HG03025 (cell line): ENCODE measurements around the gene CYSTM1.

Experiments
- ATAC-seq: cut with Tn5 transposase; IDR thresholded peaks from one replicate; pipeline ENCODE4 v1.9.1; 2021; ENCODE audit warnings: mild to moderate bottlenecking, moderate library complexity; ENCODE audit not compliant: unreplicated experiment, low FRiP score

Gene CYSTM1

DNA sequence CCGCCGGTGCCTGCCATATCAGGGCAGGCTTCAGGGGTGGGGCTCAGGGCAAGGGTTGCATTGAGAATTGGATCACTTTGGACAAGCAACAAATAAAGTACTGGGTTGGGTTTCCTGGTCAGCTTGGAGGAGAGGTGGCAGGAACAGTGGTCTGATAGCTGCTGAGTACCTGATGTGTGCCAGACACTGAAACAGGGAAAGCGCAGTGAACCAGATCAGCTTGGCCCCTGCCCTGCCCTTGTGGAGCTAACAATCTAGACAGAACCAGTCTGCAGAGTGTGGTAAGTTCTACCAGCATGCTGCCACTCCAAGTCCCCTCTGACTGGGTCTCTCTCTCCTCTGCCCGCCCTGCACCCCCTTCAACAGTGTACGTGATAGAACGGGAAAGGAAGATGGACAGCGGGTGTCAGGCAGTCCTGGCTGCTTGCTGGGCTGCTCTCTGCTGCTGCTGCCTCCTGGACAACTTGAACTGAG, 53.4 kb downstream of the CYSTM1 start:
- ATAC-seq: no peak

DNA sequence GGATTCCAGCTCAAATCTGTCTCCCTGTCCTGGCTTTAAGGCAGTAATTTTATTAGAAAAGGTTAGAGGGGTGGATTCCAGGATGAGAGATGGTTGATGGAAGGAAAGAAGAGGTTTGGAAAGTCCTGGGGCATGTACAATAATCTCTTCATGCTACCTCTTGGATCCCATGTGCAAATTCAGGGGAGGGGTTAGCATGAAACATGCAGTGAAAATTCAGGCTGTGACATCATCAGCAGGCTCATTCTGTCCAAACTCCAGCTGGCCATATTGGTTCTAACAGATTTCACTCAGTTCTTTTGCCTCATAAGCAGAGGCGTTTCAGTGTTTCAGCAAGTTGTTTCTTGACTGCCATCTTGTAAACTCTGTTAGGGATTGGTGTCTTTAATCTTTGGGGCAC, 55.4 kb downstream of the CYSTM1 start:
- ATAC-seq: no peak

DNA sequence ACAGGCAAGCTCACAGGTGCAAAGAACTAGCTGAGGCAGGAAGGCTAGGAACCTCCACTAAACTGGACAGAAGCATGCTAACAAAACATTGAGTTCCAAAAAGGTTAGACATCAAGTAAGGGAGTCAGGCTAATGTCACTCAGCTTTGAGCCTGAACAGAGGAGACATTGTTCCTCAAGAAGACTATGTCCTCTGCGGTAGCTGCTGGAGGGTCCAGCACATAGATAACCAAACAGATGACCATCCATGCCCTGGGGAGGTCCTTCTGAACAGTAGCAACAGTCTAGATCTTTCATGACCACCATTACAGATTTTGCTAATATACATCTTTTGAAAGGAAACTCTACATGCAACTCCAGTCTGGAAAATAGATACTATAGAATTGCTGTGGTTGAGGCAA, 57.7 kb downstream of the CYSTM1 start:
- ATAC-seq: no peak

DNA sequence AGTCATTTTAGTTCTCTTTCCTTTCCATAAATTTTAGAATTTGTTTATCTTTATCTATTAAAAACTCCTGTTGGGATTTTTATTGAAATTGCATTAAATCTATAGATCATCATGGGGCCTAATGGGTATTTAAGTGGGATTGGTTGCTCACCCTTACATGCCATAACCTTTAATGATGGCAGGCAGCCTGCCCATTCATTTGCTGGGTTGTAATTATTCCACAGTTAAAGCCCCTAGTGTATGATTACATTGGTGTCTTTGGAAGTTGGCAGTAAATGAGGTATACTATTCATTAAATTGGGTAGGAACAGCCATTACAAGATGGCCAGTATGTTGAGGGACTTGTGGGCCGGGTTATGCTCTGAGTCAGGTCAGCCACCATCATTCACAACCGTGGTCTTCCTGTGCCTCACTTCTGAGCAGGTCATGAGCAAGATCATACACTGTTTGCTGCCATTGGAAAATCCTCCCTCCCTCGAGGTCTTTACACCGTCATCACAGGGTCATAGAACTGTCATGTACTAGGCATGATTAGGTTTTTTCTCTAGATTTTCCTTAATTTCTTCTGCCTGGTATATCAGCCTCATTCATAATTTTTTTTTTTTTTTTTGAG, 59.5 kb downstream of the CYSTM1 start:
- ATAC-seq: no peak

DNA sequence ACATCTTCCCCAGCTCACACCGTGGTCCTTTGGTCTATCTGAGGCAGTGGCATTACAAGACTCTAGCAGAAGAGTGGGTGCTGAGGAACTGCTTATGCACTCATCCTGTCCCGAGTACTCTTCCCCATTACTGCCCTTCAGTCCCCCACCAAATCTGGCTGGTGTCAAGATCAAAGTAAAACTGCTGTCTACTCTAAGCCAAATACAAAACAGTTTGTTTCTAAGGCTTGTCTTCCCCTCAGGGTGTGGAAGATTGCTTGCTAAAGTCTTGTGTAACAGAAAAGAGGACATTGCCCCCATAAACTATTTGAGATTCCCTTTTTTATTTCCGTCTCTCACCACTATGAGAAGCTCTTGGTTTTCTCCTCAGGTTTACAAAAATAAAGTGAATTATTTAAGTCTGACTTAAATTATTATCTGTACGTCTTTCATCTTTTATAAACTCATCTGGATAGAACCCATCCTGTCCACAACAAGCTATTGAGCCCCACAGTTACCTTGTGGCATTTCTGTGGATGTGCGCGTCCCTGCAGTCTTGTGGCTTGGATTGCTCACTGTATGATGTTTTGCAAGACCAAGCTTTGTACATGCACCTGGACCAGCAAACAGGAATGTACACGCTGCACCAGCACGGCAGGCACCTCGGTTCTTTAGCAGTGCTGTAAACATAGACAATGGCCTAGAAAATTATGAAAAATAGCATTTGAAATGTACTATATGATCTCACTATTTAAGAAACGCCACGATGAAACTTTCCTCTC, 61.0 kb downstream of the CYSTM1 start:
- no peak for ATAC-seq

DNA sequence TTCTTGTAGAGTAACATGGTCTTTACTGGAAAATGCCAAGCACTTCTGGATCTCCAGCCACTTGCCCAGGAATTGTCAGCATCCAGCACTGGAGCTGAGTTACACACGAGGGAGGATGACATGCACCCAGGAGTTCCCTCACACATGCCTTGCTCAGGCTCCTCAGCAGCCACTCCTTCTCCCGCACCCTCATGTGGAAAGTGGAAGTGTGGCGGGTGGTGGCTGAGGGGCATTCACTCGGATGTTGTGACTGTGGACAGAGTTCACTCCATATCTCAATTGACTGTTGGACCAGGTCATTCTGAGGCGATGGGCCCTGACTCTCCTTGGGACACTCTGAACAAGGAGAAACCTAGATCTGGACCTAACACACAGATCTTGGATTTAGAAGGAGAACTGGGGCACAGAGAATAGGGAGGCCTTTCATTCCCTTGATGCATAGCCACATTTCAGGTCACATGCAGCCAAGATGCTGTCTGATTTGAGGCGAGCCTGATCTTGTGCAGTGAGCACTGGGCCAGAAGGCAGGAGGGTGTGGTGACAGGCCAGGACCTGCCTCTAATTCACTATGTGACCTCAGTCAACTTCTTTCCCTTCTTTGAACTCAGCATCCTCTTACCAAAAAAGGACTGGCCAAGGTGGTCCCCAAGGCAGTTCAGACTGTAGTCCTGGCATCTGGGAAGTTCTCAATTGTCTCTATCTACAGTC, 62.1 kb downstream of the CYSTM1 start:
- no peak for ATAC-seq

DNA sequence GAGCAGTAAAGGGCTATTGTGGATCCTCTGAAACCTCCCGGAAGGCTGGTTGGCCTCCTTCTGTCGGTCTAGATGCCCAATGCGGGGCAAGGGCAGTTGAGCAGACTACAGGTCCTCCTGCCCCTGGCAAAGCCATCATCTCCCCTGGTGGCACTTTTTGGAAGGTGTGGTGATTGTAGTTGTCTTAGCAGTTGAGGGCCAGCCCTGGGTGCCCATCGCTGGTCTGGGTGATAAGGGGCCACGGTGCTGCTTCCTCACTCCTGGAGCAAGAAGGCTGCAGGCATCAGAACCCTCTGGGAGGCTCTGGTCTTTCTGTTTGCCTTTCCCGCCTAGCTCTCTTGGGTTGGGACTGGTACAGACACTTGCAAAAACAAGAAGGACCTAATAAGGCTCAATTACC, 63.8 kb downstream of the CYSTM1 start:
- no peak for ATAC-seq

DNA sequence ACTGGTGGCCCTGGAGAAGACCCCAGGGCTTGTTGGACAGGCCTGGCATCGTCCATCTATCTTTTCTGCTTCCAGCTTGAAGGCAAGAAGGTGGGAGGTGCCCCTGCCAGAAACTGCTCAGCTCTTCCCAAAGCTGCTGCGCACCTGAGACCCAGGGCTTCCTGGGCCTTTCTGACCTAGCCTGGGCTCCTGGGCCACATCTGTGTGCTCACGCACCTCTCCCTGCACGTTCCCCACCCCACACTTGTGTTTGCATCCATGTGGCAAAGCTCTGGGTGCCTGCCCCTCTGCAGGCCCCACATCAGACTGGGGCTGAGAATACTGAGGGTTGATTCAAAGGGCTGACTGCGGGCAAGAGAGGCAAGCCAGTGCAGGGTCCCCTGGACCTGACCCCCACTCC, 64.5 kb downstream of the CYSTM1 start:
- no peak for ATAC-seq

DNA sequence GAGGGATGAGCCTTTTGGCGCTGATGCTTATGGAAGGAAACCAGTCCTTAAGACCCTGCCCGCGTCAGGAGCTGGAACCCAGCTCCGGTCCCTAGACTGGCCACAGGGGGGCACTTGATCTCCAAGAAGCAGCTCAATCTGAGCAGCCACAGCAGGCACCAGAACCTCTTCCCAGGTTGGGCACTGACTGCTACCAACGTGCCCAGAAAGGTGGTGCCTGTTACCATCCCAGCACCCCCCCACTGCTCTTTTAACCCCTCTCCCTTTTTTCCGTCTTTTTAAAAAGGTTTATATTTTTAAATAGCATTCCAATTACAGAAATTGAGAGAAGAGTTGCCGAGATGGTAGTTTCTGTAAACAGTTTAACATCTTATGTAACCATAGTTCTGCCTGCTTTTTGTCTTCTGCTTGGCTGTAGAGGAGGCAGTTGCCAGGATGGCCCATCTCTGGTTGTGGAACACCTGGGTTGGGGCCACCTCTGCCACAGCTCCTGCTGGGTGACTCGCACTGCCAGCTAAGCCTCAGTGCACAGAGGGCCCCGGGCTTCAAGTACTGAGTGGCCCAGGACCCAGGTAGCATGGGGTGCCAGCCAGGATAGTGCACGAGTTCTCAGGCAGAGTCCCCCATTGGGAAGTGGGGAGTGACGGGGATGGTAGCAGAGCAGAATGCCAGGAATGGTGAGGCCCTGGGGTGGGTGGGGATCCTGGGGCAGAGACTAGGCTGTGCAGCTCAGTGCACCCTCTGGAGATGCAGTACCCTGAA, 65.1 kb downstream of the CYSTM1 start:
- no peak for ATAC-seq

DNA sequence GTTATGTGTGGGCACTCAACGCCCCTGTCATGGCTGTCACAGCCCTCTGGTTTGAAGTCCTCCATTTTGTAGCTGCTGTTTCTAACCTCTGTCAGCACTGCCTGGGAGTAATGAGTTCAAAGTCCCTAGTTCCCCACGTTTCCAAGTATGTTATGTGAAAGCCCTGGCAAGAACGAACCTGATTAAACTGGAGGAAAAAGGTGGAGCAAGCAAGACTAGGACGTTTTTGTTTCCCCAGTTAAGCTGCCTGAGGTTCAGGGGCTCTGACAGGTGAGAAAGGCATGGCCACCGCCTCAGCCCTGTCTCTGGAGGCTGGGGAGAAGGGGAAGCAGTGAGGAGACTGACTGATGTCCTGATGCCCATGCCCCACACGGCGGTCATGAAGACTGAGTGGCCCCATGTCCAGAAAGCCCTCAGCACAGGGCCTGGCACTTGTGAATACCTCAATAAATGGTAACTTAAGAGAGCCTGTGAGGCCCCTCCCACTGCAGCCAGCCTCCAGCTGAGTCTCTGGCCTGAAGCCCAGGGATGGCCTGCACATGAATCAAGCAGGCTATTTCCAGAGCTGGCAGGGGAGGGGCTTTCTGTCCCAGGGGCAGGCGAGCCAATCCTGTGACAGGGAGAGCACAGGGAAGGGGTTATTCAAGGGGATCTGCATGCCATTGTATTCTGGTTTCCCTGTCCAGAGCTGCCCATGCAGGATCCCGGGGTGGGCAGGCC, 66.2 kb downstream of the CYSTM1 start:
- ATAC-seq: no peak

DNA sequence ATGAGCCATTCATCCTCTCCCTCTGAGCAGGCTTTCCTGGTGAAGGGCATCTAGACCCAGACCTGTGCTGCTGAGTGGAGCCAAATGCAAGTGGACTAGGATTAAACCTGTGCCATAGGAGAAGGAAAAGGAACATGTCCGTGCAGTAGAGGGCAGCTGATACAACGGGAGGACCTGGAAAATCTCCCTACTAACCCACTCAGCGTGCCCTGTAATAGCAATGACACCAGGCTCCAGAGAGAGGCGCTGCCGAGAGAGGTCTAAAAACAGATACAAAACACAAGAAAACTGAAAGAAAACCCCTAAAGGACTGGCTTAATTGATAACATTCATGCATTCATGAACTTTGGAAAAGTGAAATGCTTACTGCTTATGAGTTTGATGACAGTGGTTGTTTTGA, 67.1 kb downstream of the CYSTM1 start:
- ATAC-seq: no peak

DNA sequence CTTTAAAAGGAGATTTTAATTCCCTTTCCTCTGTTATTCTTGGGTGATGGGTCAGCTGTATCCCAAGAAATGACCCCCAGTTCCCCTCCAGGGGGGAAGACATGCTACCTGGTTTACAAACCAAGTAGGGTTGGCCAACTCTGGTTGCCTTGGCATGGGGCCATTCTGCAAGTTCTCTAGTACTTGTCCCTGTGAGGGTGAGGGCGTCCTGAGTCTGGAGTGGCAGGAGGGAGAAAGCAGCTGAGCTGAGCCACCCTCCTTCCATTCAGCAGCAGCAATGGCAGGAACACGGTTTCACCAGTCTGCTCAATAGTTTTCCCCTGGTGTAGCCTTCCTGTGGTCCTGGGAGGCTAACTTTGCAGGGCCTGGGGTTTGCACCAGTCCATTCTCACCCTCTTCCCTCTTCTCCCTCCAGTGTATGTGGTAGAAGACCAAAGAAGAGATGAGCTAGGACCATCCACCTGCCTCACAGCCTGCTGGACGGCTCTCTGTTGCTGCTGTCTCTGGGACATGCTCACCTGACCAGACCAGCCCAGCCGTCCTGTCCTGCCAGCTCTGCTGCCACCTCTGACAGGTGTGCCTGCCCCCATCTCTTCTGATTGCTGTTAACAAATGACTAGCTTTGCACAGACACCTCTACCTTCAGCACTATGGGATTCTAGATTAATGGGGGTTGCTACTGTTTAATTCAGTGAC, 68.0 kb downstream of the CYSTM1 start:
- no peak for ATAC-seq

DNA sequence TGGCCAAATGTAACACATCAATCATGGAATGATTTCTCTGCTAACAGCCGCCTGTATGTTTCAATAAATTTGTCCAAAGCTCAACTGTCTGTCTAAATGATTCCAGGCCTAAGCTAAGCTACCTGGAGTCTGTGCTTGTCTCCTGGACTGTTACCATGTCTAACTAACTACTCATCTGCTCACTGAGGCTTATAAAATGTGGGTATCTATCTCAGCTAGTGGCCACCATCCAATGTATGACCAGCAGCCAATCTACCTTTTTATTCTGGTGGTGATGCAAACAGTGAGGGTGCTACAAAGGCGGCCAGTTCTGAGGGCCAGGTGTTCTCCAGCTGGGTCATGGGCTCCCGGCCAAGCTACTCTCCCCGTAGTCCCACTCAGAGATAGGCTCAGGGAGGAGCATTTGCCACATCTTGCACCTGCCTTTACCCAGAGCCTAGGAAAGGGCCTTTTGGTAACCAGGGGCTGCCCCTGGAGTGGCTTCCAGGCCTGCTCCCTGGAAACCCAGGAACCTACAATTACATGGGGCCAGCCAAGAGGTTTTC, 68.8 kb downstream of the CYSTM1 start:
- no peak for ATAC-seq

DNA sequence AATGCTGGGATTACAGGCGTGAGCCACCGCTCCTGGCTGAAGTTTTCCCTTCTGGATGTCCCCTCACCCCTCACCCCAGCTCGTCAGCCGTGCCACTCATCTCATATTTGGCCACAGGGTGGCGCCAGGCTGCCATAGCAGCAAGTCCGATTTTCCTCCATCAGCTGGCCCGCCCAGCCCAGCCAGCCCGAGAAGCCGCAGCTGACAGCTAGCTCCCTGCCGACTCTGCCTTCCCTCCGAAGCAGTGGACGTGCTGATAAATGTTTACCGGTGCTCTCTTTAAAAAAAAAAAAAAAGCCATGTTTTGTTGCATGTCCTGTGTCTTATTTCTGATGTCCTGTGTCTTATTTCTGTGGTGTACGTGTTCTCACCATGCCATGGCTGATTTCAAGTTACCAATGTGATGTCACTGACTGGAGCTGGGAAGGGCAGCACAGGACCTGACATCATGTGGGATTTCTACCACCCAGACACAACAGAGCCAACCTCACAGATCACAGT, 69.6 kb downstream of the CYSTM1 start:
- ATAC-seq: no peak

DNA sequence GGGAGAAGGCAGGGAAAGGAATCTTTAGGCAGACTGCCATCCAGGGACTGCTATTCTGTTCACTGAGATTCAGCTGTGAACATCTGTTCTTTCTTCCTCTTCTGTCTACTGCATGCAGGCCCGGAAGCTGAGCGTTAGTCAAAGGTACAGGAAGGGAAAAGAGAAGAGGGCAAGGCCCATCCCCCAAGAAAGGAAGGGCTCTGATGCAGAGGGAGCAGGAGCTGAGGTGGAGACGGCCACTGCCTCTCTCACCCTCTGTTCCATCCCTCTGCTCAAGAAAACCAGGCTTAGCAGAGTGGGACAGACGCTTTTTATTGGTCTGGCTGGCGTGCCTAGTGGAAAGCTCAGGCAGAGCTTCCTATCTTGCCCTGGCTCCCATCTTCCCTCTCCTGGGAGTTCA, 70.4 kb downstream of the CYSTM1 start:
- no peak for ATAC-seq

DNA sequence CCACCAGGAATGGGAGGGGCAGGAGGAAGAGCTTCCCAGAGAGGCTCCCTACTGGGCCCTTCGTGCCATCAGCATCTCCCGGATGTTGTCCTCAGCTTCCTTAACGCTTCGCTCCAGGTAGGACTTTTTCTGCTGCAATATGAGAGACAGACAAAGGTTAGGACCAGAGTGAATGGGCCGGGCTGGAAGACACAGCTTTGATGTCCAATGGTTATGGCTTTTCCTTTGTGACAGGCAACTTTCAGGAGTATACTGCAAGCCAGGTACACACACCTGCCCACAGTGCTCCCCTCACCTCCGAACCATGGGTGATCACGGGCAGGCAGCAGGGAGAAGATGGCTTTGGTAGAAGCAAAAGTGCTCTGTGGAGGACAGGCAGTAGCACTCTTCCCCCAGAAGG, 70.9 kb downstream of the CYSTM1 start:
- no peak for ATAC-seq

DNA sequence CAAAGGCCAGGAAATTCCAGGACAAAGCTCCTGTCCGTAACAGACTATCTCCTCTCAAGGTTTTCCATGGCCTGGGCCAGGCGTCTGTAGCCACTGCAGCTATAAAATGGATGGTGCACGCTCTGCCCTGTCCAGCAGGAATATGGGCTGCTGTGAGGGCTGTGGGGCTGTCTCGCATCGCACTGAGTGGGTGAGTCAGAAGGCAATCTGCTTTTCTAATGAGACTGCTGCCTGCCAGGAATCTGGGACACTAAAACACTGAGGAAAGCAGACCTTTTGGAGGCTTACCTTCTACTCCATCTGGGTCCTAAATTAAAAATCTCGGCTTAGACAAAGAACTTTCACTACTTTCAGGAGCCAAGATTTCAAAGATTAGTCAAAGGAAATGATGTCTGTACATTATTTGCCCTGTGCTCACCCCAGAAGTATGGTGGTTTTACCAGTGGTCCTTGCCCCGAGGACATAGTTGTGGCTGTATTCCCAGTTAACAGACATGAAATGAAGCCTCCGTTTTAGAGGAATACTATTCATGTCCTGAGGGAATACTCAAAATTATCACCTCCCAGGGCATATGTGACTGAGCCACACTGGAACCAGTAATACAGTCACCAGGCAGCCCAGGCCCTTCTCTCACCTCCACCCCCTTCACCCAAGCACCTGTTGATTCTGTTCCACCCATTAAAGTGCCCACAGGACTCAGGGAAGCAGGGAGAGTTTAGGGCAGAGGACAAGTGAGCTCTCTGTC, 71.6 kb downstream of the CYSTM1 start:
- no peak for ATAC-seq

DNA sequence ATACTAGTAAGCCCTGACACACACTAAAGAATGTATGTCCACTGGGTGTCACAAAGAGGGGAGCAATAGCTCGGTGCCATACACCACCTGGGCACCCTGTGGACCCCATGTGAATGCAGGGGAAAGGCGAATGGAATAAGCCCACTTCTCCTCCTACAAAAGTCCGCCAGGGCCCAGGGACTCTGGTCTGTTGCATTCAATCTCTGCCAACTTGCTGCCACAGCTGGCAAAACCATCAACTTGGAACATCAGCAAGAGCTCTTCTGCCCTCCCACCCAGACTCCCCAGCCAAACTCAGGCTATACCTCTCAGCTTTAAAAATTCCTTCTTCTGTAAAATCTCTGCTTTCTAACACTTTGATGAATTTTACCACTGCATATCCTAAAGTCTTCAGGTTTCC, 73.4 kb downstream of the CYSTM1 start:
- no peak for ATAC-seq

DNA sequence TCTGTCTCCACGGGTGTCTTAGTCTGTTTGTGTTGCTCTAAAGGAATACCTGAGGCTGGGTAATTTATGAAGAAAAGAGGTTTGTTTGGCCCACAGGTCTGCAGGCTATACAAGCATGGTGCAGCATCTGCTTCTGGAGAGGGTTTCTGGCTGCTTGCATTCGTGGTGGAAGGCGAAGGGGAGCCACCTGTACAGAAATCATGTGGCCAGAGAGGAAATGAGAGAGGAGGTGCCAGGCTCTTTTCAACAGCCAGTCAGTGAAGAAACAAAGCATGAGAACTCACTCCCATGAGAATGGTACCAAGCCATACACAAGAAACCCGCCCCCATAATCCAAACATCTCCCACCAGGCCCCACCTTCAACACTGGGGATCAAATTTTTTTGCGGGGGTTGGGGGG, 74.5 kb downstream of the CYSTM1 start:
- ATAC-seq: no peak
